Regular cardiac myocyte (primary cell): ENCODE data around the gene ARHGEF19. TPM values are rescaled to one million over a fixed set of nuclear protein-coding genes. Genes with fewer than 3 reads are reported as not detected.

Experiments used
- total RNA-seq: library from RNA; depleted of rRNA; stranded (reverse); fragments of >200 nt; gene quantifications from 2 replicates; pipeline ENCODE4 v1.2.3, GENCODE V29; 2014

Gene ARHGEF19
- 5.4 and 6.2 TPM in 2 replicates for total RNA-seq

GRCh38 chr1:16212251-16212961 lies at the start of gene ARHGEF19:
TSS of gene ARHGEF19 (minus strand) at chr1:16212652. CDS start at chr1:16209054, 3,598 bp downstream.

DNA sequence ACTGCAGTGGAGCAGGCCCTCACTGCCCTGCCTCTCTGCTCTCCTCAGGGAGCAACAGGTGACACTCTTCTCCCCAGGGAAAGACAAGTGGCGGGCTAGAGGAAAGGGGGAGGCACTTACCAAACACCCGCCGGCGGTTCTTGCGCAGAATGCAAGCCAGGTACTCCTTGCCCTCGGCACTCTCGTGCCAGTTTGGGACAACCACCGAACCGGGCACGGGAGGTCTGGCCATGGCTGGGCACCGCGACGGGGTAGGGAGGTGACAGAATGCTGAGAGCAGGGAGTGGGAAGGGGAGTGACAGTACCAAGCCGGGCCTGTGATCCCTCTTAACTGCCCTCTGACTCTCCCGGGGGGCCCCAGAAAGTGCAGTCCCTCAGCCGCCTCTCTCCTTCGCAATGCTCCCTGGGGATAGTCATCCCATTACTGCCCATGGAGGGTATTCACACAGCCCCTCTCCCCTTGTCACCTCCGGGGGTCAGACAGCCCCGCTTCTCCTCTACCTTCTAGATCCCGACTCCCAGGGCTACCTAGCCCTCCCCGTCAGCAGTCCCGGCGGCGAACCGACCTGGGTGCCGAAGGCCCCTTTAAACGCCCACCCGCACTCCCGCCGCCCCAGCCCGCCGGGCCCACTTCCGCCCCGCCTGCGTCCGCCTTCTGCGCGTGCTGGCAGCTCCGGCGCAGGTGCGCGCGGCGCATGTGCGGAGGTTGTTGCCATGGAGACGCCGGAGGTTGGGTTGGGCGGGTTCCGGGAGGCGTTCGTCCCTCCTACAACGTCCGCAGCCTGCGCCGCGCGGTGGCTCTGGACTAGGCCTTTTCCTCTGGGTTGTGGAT lies 24.3 kb upstream of the ARHGEF19 start, which contains the start of gene CPLANE2:
Gene CPLANE2 (minus strand): TSS at position 673 of the 832 bp plus-strand sequence. CDS start 441 bp downstream, at position 232.

GRCh38 chr1:16155537-16156410 lies 56.7 kb downstream of the ARHGEF19 start, which contains the start of gene EPHA2:
TSS of gene EPHA2 (minus strand) at chr1:16156069. CDS start at chr1:16155932, 137 bp downstream.

Other genes starting within 250 kb of the ARHGEF19 start
- gene ZBTB17, start 236.6 kb downstream of the ARHGEF19 start, total RNA-seq = 36.9 and 42.8 TPM in 2 replicates
- gene SRARP, start 208.4 kb downstream of the ARHGEF19 start, total RNA-seq = not detected in 2 replicates
- gene HSPB7, start 194.6 kb downstream of the ARHGEF19 start, total RNA-seq = 3.3 and 10.7 TPM in 2 replicates
- not detected in 2 replicates for gene CLCNKA, start 190.6 kb downstream of the ARHGEF19 start, total RNA-seq
- under 0.01 TPM in 1 of 2 replicates, not detected in the other for gene CLCNKB, start 168.9 kb downstream of the ARHGEF19 start, total RNA-seq
- 0.28 TPM in 1 of 2 replicates, not detected in the other for gene FAM131C, start 139.0 kb downstream of the ARHGEF19 start, total RNA-seq
- gene EPHA2, start 56.6 kb downstream of the ARHGEF19 start, total RNA-seq = 33.5 and 103 TPM in 2 replicates
- 7.3 and 8.7 TPM in 2 replicates for gene CPLANE2, start 24.5 kb upstream of the ARHGEF19 start, total RNA-seq
- gene FBXO42, start 139.8 kb upstream of the ARHGEF19 start, total RNA-seq = 9.4 and 11.6 TPM in 2 replicates
- gene SZRD1, start 154.6 kb upstream of the ARHGEF19 start, total RNA-seq = 13.5 and 48.9 TPM in 2 replicates
- gene SPATA21, start 224.8 kb upstream of the ARHGEF19 start, total RNA-seq = not detected in 2 replicates
- 80.6 and 85.1 TPM in 2 replicates for gene NECAP2, start 228.1 kb upstream of the ARHGEF19 start, total RNA-seq